ENCODE data around the gene CARD8.
"Not testable (repeated sequence)": the region's sequence is repeated elsewhere in the genome, so short reads cannot be mapped to it uniquely, and the experiment has no call there.

- TF ChIP-seq CTCF (IDR thresholded peaks at IDR 0.05; ENCODE audit: insufficient read depth, low read length, poor library complexity, severe bottlenecking); EZH2phosphoT487 (conservative IDR thresholded peaks at IDR 0.05; ENCODE audit: low read length): not testable (repeated sequence)
Observed at GRCh38 chr19:48241771-48242170, 13.9 kb downstream of the CARD8 start.

Measured in SU-DHL-6 (cell line).